ENCODE results near the gene IGBP1. TPM values are rescaled to one million over a fixed set of nuclear protein-coding genes. Genes with fewer than 3 reads are reported as not detected.
A peak's percentile ranks its signal among the peaks of the same experiment; 100 is the strongest.

IGBP1 gene
- total and polyA plus RNA-seq, 9 of the 15 experiments (the other 6 are each of a cell fraction or from before 2014, with no cell fraction given), result 36.6 to 91.5 (median 52.8) TPM

- TF ChIP-seq BACH1 (tag; IDR thresholded peaks at IDR 0.05) (no peak), L3MBTL2 (IDR thresholded peaks at IDR 0.05) (peak; percentile 46; the same call in 1 of the 2 replicates), RFX5 (IDR thresholded peaks at IDR 0.05; ENCODE audit: low read depth, low read length) (no peak), BCL6 (CRISPR knock-in tag; IDR thresholded peaks at IDR 0.05) (no peak), ZMIZ1 (IDR thresholded peaks at IDR 0.05; ENCODE audit: low read depth in 2 of 2, low read length in 2 of 2) (no peak), XRCC5 (IDR thresholded peaks at IDR 0.05; ENCODE audit: low read depth, low read length) (peak; percentile 76), ZNF212 (CRISPR knock-in tag; IDR thresholded peaks at IDR 0.05) (no peak), POLR2AphosphoS2 (IDR thresholded peaks at IDR 0.05; ENCODE audit: low read length) (no peak), KHSRP (IDR thresholded peaks at IDR 0.05) (no peak), ZNF764 (CRISPR knock-in tag; IDR thresholded peaks at IDR 0.05; ENCODE audit: low read depth) (no peak), GMEB1 (CRISPR knock-in tag; IDR thresholded peaks at IDR 0.05) (no peak), CTCF (IDR thresholded peaks at IDR 0.05 in 2 of 3, conservative IDR thresholded peaks at IDR 0.05 in 1 of 3; ENCODE audit: insufficient read depth in 2 of 3, low read depth in 1 of 3, low read length in 3 of 3) (peak; percentile 80 to 92 (median 84)), MTA3 (IDR thresholded peaks at IDR 0.05; ENCODE audit: borderline replicate concordance) (no peak), ZNF518B (CRISPR knock-in tag; IDR thresholded peaks at IDR 0.05) (no peak), TAF1 (IDR thresholded peaks at IDR 0.05; ENCODE audit: control insufficient read depth, extremely low read depth, insufficient read depth, low read length, severe bottlenecking) (peak; percentile 93), TBL1XR1 (IDR thresholded peaks at IDR 0.05; ENCODE audit: low read length in 2 of 2) (no peak; a peak in 1 of 4 replicates), SMARCC2 (IDR thresholded peaks at IDR 0.05; ENCODE audit: low read depth) (no peak)
These were observed at the start of gene IGBP1 (continued) for GRCh38 chrX:70133303-70134115.

All from K562 (cell line).